ENCODE results near the gene IFNAR1. TPM values are rescaled to one million over a fixed set of nuclear protein-coding genes. Genes with fewer than 3 reads are reported as not detected.

Gene IFNAR1
- total RNA-seq, 2 experiments from 2014 or later, result 35.7 to 36.3 TPM

GRCh38 chr21:33293811-33294216 lies 31.0 kb upstream of the IFNAR1 start:
- Mint-ChIP-seq H3K4me1 (peaks cover 20% of the 10 kb centered on the region), H3K36me3 (peaks cover 40% of the 10 kb centered on the region), H3K9me3 (no peaks in the 10 kb centered on the region), H3K4me3 (peak overlapping the region; percentile 26), H3K27ac (peak overlapping the region; percentile 70), H3K27me3 (no peaks in the 10 kb centered on the region)
- DNase-seq (no peak), ATAC-seq (ENCODE audit: low read depth) (peak; percentile 44)
- POLR2A ChIA-PET, result interaction anchor here (0.8 kb wide), 1 partner anchor 13 kb away, joined by 3 read pairs; no protein-coding TSS in a partner anchor

GRCh38 chr21:33296156-33296555 lies 28.6 kb upstream of the IFNAR1 start:
- DNase-seq (no peak), ATAC-seq (ENCODE audit: low read depth) (no peak)
- H3K27me3 Mint-ChIP-seq, result no peaks in the 10 kb centered on the region
- peaks cover 36% of the 10 kb centered on the region for H3K36me3 Mint-ChIP-seq
- POLR2A ChIA-PET, result interaction anchor here (0.7 kb wide), 1 partner anchor 293 kb away, joined by 3 read pairs; no protein-coding TSS in a partner anchor
- H3K9me3 Mint-ChIP-seq, result no peaks in the 10 kb centered on the region
- no peak overlapping the region for H3K4me3 Mint-ChIP-seq
- H3K27ac Mint-ChIP-seq, result no peak overlapping the region
- H3K4me1 Mint-ChIP-seq, result peaks cover 40% of the 10 kb centered on the region

GRCh38 chr21:33299181-33299752 lies 25.5 kb upstream of the IFNAR1 start:
- Mint-ChIP-seq H3K27me3 (no peaks in the 10 kb centered on the region), H3K27ac (peak overlapping the region; percentile 60), H3K9me3 (no peaks in the 10 kb centered on the region), H3K36me3 (peaks cover 26% of the 10 kb centered on the region), H3K4me1 (peaks cover 30% of the 10 kb centered on the region), H3K4me3 (peak overlapping the region; percentile 26)
- DNase-seq (no peak), ATAC-seq (ENCODE audit: low read depth) (peak; percentile 91)
- POLR2A ChIA-PET, result interaction anchor here (2.1 kb wide), 1 partner anchor 26 kb away, joined by 10 read pairs; the partner anchor contains the start of gene IFNAR1

- Mint-ChIP-seq H3K4me1 (peaks cover 28% of the 10 kb centered on the region), H3K27me3 (no peaks in the 10 kb centered on the region), H3K27ac (peak overlapping the region; percentile 72), H3K9me3 (no peaks in the 10 kb centered on the region), H3K36me3 (peaks cover 19% of the 10 kb centered on the region), H3K4me3 (no peak overlapping the region)
- DNase-seq (no peak), ATAC-seq (ENCODE audit: low read depth) (no peak)
- POLR2A ChIA-PET, result interaction anchor here (0.6 to 2.1 kb wide), 3 partner anchors 18 to 39 kb away, joined by 3 to 10 read pairs (median 5); partner anchors contain the start of gene IFNAR1
Measured at GRCh38 chr21:33300701-33301631, 23.8 kb upstream of the IFNAR1 start.

GRCh38 chr21:33301632-33302002 lies 23.2 kb upstream of the IFNAR1 start:
- no peak for DNase-seq
- Mint-ChIP-seq H3K4me1 (peaks cover 28% of the 10 kb centered on the region), H3K4me3 (no peak overlapping the region), H3K9me3 (no peaks in the 10 kb centered on the region), H3K36me3 (peaks cover 16% of the 10 kb centered on the region), H3K27ac (peak overlapping the region; percentile 72), H3K27me3 (no peaks in the 10 kb centered on the region)
- no peak for ATAC-seq (ENCODE audit: low read depth)
- POLR2A ChIA-PET, result no interaction called here

GRCh38 chr21:33302055-33302454 lies 22.7 kb upstream of the IFNAR1 start:
- no peak overlapping the region for H3K27ac Mint-ChIP-seq

GRCh38 chr21:33302796-33303195 lies 22.0 kb upstream of the IFNAR1 start:
- peaks cover 26% of the 10 kb centered on the region for H3K4me1 Mint-ChIP-seq
- no peak for DNase-seq
- POLR2A ChIA-PET, result no interaction called here
- no peak overlapping the region for H3K4me3 Mint-ChIP-seq
- no peak for ATAC-seq (ENCODE audit: low read depth)
- H3K9me3 Mint-ChIP-seq, result no peaks in the 10 kb centered on the region
- H3K27me3 Mint-ChIP-seq, result no peaks in the 10 kb centered on the region
- peaks cover 9% of the 10 kb centered on the region for H3K36me3 Mint-ChIP-seq
- no peak overlapping the region for H3K27ac Mint-ChIP-seq

More at GRCh38 chr21:33302055-33302454, 22.7 kb upstream of the IFNAR1 start:
- ATAC-seq (ENCODE audit: low read depth), result no peak
- no peaks in the 10 kb centered on the region for H3K9me3 Mint-ChIP-seq
- H3K4me3 Mint-ChIP-seq, result no peak overlapping the region
- H3K4me1 Mint-ChIP-seq, result peaks cover 28% of the 10 kb centered on the region
- POLR2A ChIA-PET, result no interaction called here
- H3K36me3 Mint-ChIP-seq, result peaks cover 14% of the 10 kb centered on the region
- no peak for DNase-seq
- no peaks in the 10 kb centered on the region for H3K27me3 Mint-ChIP-seq

- Mint-ChIP-seq H3K9me3 (no peaks in the 10 kb centered on the region), H3K27me3 (no peaks in the 10 kb centered on the region), H3K27ac (no peak overlapping the region), H3K4me3 (no peak overlapping the region), H3K36me3 (peaks cover 3% of the 10 kb centered on the region), H3K4me1 (peaks cover 16% of the 10 kb centered on the region)
- DNase-seq (no peak), ATAC-seq (ENCODE audit: low read depth) (no peak)
- POLR2A ChIA-PET, result no interaction called here
Measured at GRCh38 chr21:33305344-33305671, 19.5 kb upstream of the IFNAR1 start.

GRCh38 chr21:33305938-33306337 lies 18.8 kb upstream of the IFNAR1 start:
- Mint-ChIP-seq H3K4me1 (peaks cover 9% of the 10 kb centered on the region), H3K27me3 (no peaks in the 10 kb centered on the region), H3K27ac (no peak overlapping the region), H3K9me3 (no peaks in the 10 kb centered on the region), H3K36me3 (peaks cover 3% of the 10 kb centered on the region), H3K4me3 (no peak overlapping the region)
- no peak for DNase-seq
- no peak for ATAC-seq (ENCODE audit: low read depth)
- POLR2A ChIA-PET, result no interaction called here

GRCh38 chr21:33308586-33309490 lies 15.9 kb upstream of the IFNAR1 start:
- POLR2A ChIA-PET, result no interaction called here
- Mint-ChIP-seq H3K27me3 (peaks cover 7% of the 10 kb centered on the region), H3K4me3 (no peak overlapping the region), H3K36me3 (no peaks in the 10 kb centered on the region), H3K4me1 (peaks cover 2% of the 10 kb centered on the region), H3K27ac (no peak overlapping the region), H3K9me3 (peaks cover 2% of the 10 kb centered on the region)
- no peak for ATAC-seq (ENCODE audit: low read depth)
- no peak for DNase-seq

- Mint-ChIP-seq H3K4me3 (no peak overlapping the region), H3K4me1 (peaks cover 2% of the 10 kb centered on the region), H3K36me3 (no peaks in the 10 kb centered on the region), H3K27ac (no peak overlapping the region), H3K27me3 (peaks cover 9% of the 10 kb centered on the region), H3K9me3 (peaks cover 3% of the 10 kb centered on the region)
- no peak for ATAC-seq (ENCODE audit: low read depth)
- POLR2A ChIA-PET, result no interaction called here
- DNase-seq, result no peak
Measured at GRCh38 chr21:33309778-33310177, 15.0 kb upstream of the IFNAR1 start.

- DNase-seq, result no peak
- Mint-ChIP-seq H3K4me3 (no peak overlapping the region), H3K36me3 (no peaks in the 10 kb centered on the region), H3K27ac (no peak overlapping the region), H3K4me1 (peaks cover 2% of the 10 kb centered on the region), H3K27me3 (peaks cover 23% of the 10 kb centered on the region), H3K9me3 (peaks cover 3% of the 10 kb centered on the region)
- POLR2A ChIA-PET, result interaction anchor here (1.4 kb wide), 1 partner anchor 13 kb away, joined by 5 read pairs; the partner anchor contains the start of gene IFNAR1
- ATAC-seq (ENCODE audit: low read depth), result no peak
Measured at GRCh38 chr21:33312121-33312520, 12.6 kb upstream of the IFNAR1 start.

- ATAC-seq (ENCODE audit: low read depth), result no peak
- POLR2A ChIA-PET, result interaction anchor here (1.4 kb wide), 1 partner anchor 12 kb away, joined by 5 read pairs; the partner anchor contains the start of gene IFNAR1
- Mint-ChIP-seq H3K9me3 (peaks cover 3% of the 10 kb centered on the region), H3K4me3 (no peak overlapping the region), H3K4me1 (peaks cover 2% of the 10 kb centered on the region), H3K27me3 (peaks cover 27% of the 10 kb centered on the region), H3K27ac (no peak overlapping the region), H3K36me3 (no peaks in the 10 kb centered on the region)
- DNase-seq, result no peak
Measured at GRCh38 chr21:33313183-33313582, 11.6 kb upstream of the IFNAR1 start.

Measured in activated naive CD8-positive, alpha-beta T cell treated with anti-CD3 and anti-CD28 coated beads, Interleukin-2, amount 10 ng/mL, durations not matched to agents 7 days and 5 days (primary cell).